H1 (cell line): ENCODE measurements around the gene LARP4B. TPM values are rescaled to one million over a fixed set of nuclear protein-coding genes. Genes with fewer than 3 reads are reported as not detected.

Source experiments
- CTCF ChIA-PET: fragments of 300-600 bp; sonication (Branson Sonifier 250); formaldehyde crosslinking; loops from one replicate; lab custom pipeline; 2021; ENCODE audit not compliant: partially characterized antibody; lab: Charles Lee
- POLR2A ChIA-PET: fragments of 300-600 bp; sonication (Branson Sonifier 250); formaldehyde crosslinking; loops from one replicate; lab custom pipeline; 2021; ENCODE audit warnings: inconsistent platforms; ENCODE audit not compliant: partially characterized antibody; lab: Charles Lee
- DNase-seq, 2 experiments: peaks; one replicate each; pipeline versions ENCODE4 v3.0.0 to v3.0.0-alpha.2; 2010 to 2022; ENCODE audit warnings: low spot score in 2 of 2, low read depth in 1 of 2, mixed read lengths in 1 of 2
- FAIRE-seq: peaks from 2 replicates; lab custom pipeline; 2011; peaks lifted over from hg19 to GRCh38; lab: Jason Lieb, UNC
- H2AFZ ChIP-seq: 2 replicates; pipeline ENCODE4 v1.8.1; 2012; ENCODE audit warnings: low read length, inconsistent platforms
- H2AK5ac ChIP-seq: 2 replicates; pipeline ENCODE4 v1.6.1; 2013; ENCODE audit warnings: low read depth, low read length
- H2BK120ac ChIP-seq: replicated peaks from 2 replicates; pipeline ENCODE3; 2013; ENCODE audit warnings: low read depth, low read length, inconsistent platforms
- H2BK12ac ChIP-seq: 2 replicates; pipeline ENCODE4 v1.6.1; 2013; ENCODE audit warnings: low read depth, low read length
- H2BK15ac ChIP-seq: 2 replicates; pipeline ENCODE4 v1.6.1; 2013; ENCODE audit warnings: low read length
- H2BK20ac ChIP-seq: 2 replicates; pipeline ENCODE4 v1.6.1; 2013; ENCODE audit warnings: low read length
- H2BK5ac ChIP-seq: 2 replicates; pipeline ENCODE4 v1.6.1; 2013; ENCODE audit warnings: low read depth, low read length
- H3K14ac ChIP-seq: 2 replicates; pipeline ENCODE4 v1.6.1; 2013; ENCODE audit warnings: inconsistent platforms; ENCODE audit not compliant: insufficient read length
- H3K18ac ChIP-seq: 2 replicates; pipeline ENCODE4 v1.6.1; 2013; ENCODE audit warnings: low read length; ENCODE audit errors: extremely low read depth
- H3K23ac ChIP-seq: 2 replicates; pipeline ENCODE4 v1.6.1; 2013; ENCODE audit warnings: inconsistent platforms; ENCODE audit not compliant: insufficient read length
- H3K23me2 ChIP-seq: 2 replicates; pipeline ENCODE4 v1.6.1; 2013; ENCODE audit warnings: low read depth, low read length
- H3K27ac ChIP-seq: 2 replicates; pipeline ENCODE4 v1.6.1; 2011; ENCODE audit warnings: low read depth, low read length, inconsistent platforms
- H3K27me3 ChIP-seq, 4 experiments: replicated peaks in 1 of 4; 1 replicate in 1 of 4; 2 replicates in 3 of 4; pipeline versions ENCODE4 v1.6.1 to v1.8.1; 2011 to 2013; ENCODE audit warnings: low read length in 3 of 4, mild to moderate bottlenecking in 3 of 4, inconsistent platforms in 2 of 4, mixed read lengths in 2 of 4, moderate library complexity in 1 of 4; ENCODE audit not compliant: control insufficient read depth in 3 of 4, insufficient read depth in 3 of 4; ENCODE audit errors: extremely low read depth in 1 of 4
- H3K36me3 ChIP-seq, 4 experiments: 2 replicates each; pipeline versions ENCODE4 v1.6.1 to v1.8.1; 2011 to 2013; ENCODE audit warnings: mild to moderate bottlenecking in 4 of 4, low read length in 3 of 4, moderate library complexity in 2 of 4, control low read depth in 1 of 4, inconsistent platforms in 1 of 4; ENCODE audit not compliant: insufficient read depth in 4 of 4, control insufficient read depth in 2 of 4
- H3K4ac ChIP-seq: replicated peaks from 2 replicates; pipeline ENCODE3; 2013; ENCODE audit warnings: low read length, low read depth, mixed read lengths, inconsistent platforms; ENCODE audit not compliant: insufficient read length
- H3K4me1 ChIP-seq, 4 experiments: replicated peaks in 1 of 4; 1 replicate in 1 of 4; 2 replicates in 3 of 4; pipeline versions ENCODE4 v1.6.1 to v1.8.1; 2011 to 2013; ENCODE audit warnings: low read length in 3 of 4, inconsistent platforms in 2 of 4, mixed read lengths in 1 of 4; ENCODE audit not compliant: insufficient read depth in 4 of 4, control insufficient read depth in 3 of 4
- H3K4me2 ChIP-seq, 2 experiments: 2 replicates each; pipeline versions ENCODE4 v1.6.1 to v1.8.1; 2011 to 2013; ENCODE audit warnings: low read depth in 2 of 2, low read length in 2 of 2, control low read depth in 1 of 2, inconsistent platforms in 1 of 2, mild to moderate bottlenecking in 1 of 2; ENCODE audit not compliant: insufficient read depth in 1 of 2
- H3K4me3 ChIP-seq, 4 experiments: fragments of 200-600, 300-600 bp in 1 of 4; sonication (generic), shearing (Covaris generic), sonication (Bioruptor Twin) in 1 of 4; 2 replicates each; pipeline versions ENCODE4 v1.5.1 to v1.8.1; 2011 to 2016; ENCODE audit warnings: low read length in 4 of 4, low read depth in 3 of 4, control low read depth in 2 of 4, inconsistent platforms in 2 of 4, mild to moderate bottlenecking in 2 of 4, mixed read lengths in 1 of 4, moderate library complexity in 1 of 4; ENCODE audit not compliant: insufficient read depth in 2 of 4; ENCODE audit errors: extremely low read depth in 1 of 4
- H3K56ac ChIP-seq: replicated peaks from 2 replicates; pipeline ENCODE3; 2013; ENCODE audit warnings: low read depth, mild to moderate bottlenecking, mixed read lengths, low read length, inconsistent platforms; ENCODE audit not compliant: insufficient read length
- H3K79me1 ChIP-seq: 2 replicates; pipeline ENCODE4 v1.6.1; 2013; ENCODE audit warnings: low read depth, low read length, control low read depth
- H3K79me2 ChIP-seq, 2 experiments: 2 replicates each; pipeline versions ENCODE4 v1.6.1 to v1.8.1; 2012 to 2013; ENCODE audit warnings: low read length in 2 of 2, mild to moderate bottlenecking in 2 of 2, inconsistent platforms in 1 of 2; ENCODE audit not compliant: insufficient read depth in 2 of 2, control insufficient read depth in 1 of 2
- H3K9ac ChIP-seq, 4 experiments: replicated peaks in 1 of 4; 1 replicate in 1 of 4; 2 replicates in 3 of 4; pipeline versions ENCODE4 v1.6.1 to v1.8.1; 2011 to 2013; ENCODE audit warnings: low read depth in 3 of 4, low read length in 3 of 4, control low read depth in 2 of 4, mild to moderate bottlenecking in 2 of 4, moderate library complexity in 2 of 4, inconsistent platforms in 1 of 4; ENCODE audit errors: extremely low read depth in 1 of 4
- H3K9me3 ChIP-seq, 2 experiments: 2 replicates each; pipeline versions ENCODE4 v1.6.1 to v1.8.1; 2012 to 2013; ENCODE audit warnings: mild to moderate bottlenecking in 2 of 2, moderate library complexity in 2 of 2, control low read depth in 1 of 2, inconsistent platforms in 1 of 2, low read depth in 1 of 2, low read length in 1 of 2, mixed read lengths in 1 of 2; ENCODE audit not compliant: insufficient read depth in 2 of 2
- H4K20me1 ChIP-seq, 2 experiments: replicated peaks in 1 of 2; 2 replicates each; pipeline versions ENCODE3 to v1.8.1; 2011 to 2013; ENCODE audit warnings: inconsistent platforms in 2 of 2, low read length in 2 of 2, mild to moderate bottlenecking in 1 of 2; ENCODE audit not compliant: insufficient read depth in 2 of 2, control insufficient read depth in 1 of 2
- H4K5ac ChIP-seq: 2 replicates; pipeline ENCODE4 v1.6.1; 2013; ENCODE audit warnings: low read length, low read depth, mixed read lengths, inconsistent platforms; ENCODE audit not compliant: insufficient read length
- H4K8ac ChIP-seq: 2 replicates; pipeline ENCODE4 v1.8.0; 2013; ENCODE audit warnings: mild to moderate bottlenecking, moderate library complexity, low read length, inconsistent platforms; ENCODE audit not compliant: insufficient read depth; ENCODE audit errors: extremely low read depth
- H4K91ac ChIP-seq: replicated peaks from 2 replicates; pipeline ENCODE3; 2013; ENCODE audit warnings: low read length, mixed read lengths, inconsistent platforms; ENCODE audit not compliant: insufficient read length
- POLR2AphosphoS5 ChIP-seq: IDR thresholded peaks from 2 replicates; pipeline ENCODE4 v1.6.1; 2011; ENCODE audit warnings: low read depth, low read length
- POU5F1 ChIP-seq: IDR thresholded peaks from 2 replicates; pipeline ENCODE4 v1.6.1; 2011; ENCODE audit warnings: low read depth, mild to moderate bottlenecking, low read length, moderate library complexity
- SAP30 ChIP-seq: fragments of 300-600 bp; sonication (generic); IDR thresholded peaks from 2 replicates; pipeline ENCODE4 v1.7.1; 2012; ENCODE audit warnings: low read length, moderate library complexity, mild to moderate bottlenecking, inconsistent platforms; ENCODE audit not compliant: insufficient read depth, insufficient replicate concordance
- SP2 ChIP-seq: IDR thresholded peaks from 2 replicates; pipeline ENCODE4 v1.6.1; 2012; ENCODE audit warnings: mild to moderate bottlenecking, low read length, inconsistent platforms
- TBP ChIP-seq: IDR thresholded peaks from 2 replicates; pipeline ENCODE4 v1.6.1; 2011; ENCODE audit warnings: low read depth, low read length, improper control_type of control experiment
- WGBS, 2 experiments: shearing (Covaris generic) in 1 of 2; methylation state at CpG; one replicate each; pipeline versions ENCODE4 v1.1.6 to v1.1.7; 2013 to 2015; ENCODE audit warnings: low lambda C conversion rate in 2 of 2, mixed read lengths in 2 of 2, inconsistent platforms in 1 of 2, low coverage in 1 of 2, missing lambda C conversion rate in 1 of 2; ENCODE audit not compliant: insufficient replicate concordance in 2 of 2, insufficient coverage in 1 of 2, insufficient read length in 1 of 2; ENCODE audit errors: extremely low coverage in 1 of 2, missing lambda C conversion rate in 1 of 2; 5-methylcytosine and 5-hydroxymethylcytosine counted together
- polyA plus RNA-seq, 7 experiments: library from polyadenylated mRNA; depleted of rRNA in 3 of 7; stranded (reverse) in 5 of 7; unstranded in 2 of 7; fragments of >200 nt in 5 of 7; fragments of 200-250 nt in 2 of 7; gene quantifications; 1 replicate in 5 of 7; 2 replicates in 1 of 7; 4 replicates in 1 of 7; pipeline versions ENCODE4 v1.2.1 to v1.2.3, GENCODE V29; 2011 to 2013; ENCODE audit warnings: missing spikeins in 2 of 7, mixed read lengths in 2 of 7
- total RNA-seq: library from RNA; stranded (reverse); fragmentation: NEBNext Ultra II Directional; extraction: Animal tissue kit (Norgen Biotek cat#: 25700); gene quantifications from 2 replicates; pipeline ENCODE4 v1.2.1, GENCODE V29; 2021

LARP4B gene
- total and polyA plus RNA-seq, 2 of the 8 experiments (the other 6 are each of a cell fraction or from before 2014, with no cell fraction given): 20.1 to 78.6 TPM

DNA sequence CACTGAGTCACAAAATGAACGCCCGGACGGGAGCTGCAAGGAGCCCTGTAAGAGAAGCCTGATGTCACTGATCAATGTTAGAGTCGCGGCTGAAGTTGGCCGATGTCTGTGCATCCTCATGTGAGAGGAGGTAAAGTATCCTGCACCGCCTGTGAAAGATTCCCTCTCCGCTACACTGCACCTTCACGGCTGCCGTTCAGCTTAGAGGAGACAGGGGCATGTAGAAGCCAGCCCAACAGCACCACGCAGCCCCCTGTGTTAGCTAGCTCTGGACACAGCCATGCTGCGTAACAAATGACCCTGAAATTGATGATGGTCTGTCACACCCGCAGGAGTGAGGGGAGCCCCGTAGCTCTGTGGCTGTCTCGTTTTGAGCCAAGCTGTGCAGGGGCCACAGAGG is 160.5 kb downstream of the LARP4B start:
- Histone ChIP-seq H3K9me3 (peaks cover 6 to 7% of the 10 kb centered on the region in 2 experiments; a peak in 1 of 4 replicates), H3K9ac (no peak overlapping the region), H3K4me2 (no peak overlapping the region), H4K20me1 (peaks cover 0 to 1% of the 10 kb centered on the region in 2 experiments), H3K27ac (no peak overlapping the region), H3K23ac (no peak overlapping the region), H3K4me1 (peaks cover 0 to 4% (median 0%) of the 10 kb centered on the region in 4 experiments; a peak in 1 of 7 replicates), H2BK20ac (no peak overlapping the region), H2BK5ac (no peak overlapping the region), H3K4me3 (no peak overlapping the region), H3K23me2 (no peaks in the 10 kb centered on the region), H3K36me3 (no peaks in the 10 kb centered on the region), H3K79me2 (no peaks in the 10 kb centered on the region), H3K14ac (no peak overlapping the region), H4K5ac (no peak overlapping the region), H2AK5ac (no peak overlapping the region), H3K27me3 (no peaks in the 10 kb centered on the region), H3K56ac (no peak overlapping the region), H4K91ac (no peak overlapping the region), H3K4ac (no peak overlapping the region), H2AFZ (no peak overlapping the region), H3K18ac (no peak overlapping the region), H2BK120ac (no peak overlapping the region), H2BK12ac (no peak overlapping the region), H3K79me1 (no peaks in the 10 kb centered on the region), H2BK15ac (no peak overlapping the region), H4K8ac (no peak overlapping the region)
- TF ChIP-seq SP2 (no peak), TBP (no peak), POU5F1 (no peak), SAP30 (no peak), POLR2AphosphoS5 (no peak)
- CTCF ChIA-PET: interaction anchor here (0.8 to 3.2 kb wide), 3 partner anchors 18 to 491 kb away, joined by 3 to 11 read pairs (median 3); no protein-coding TSS in a partner anchor
- POLR2A ChIA-PET: no interaction called here
- DNase-seq: no peak
- FAIRE-seq: no peak
- WGBS, 2 experiments: 91% methylated on average over 15 of the region's 15 CpGs; no CpG with 5 or more reads in 1 of the 2 experiments
